Measurements from ENCODE around the gene RAB30.
"Not testable (repeated sequence)": the region's sequence is repeated elsewhere in the genome, so short reads cannot be mapped to it uniquely, and the experiment has no call there.

Gene RAB30

GRCh38 chr11:82978422-82979099, 93.1 kb downstream of the RAB30 start:
- no peak for DNase-seq

GRCh38 chr11:82976786-82977185, 94.9 kb downstream of the RAB30 start:
- DNase-seq: no peak

GRCh38 chr11:82975882-82976281, 95.8 kb downstream of the RAB30 start:
- no peak for DNase-seq

DNA sequence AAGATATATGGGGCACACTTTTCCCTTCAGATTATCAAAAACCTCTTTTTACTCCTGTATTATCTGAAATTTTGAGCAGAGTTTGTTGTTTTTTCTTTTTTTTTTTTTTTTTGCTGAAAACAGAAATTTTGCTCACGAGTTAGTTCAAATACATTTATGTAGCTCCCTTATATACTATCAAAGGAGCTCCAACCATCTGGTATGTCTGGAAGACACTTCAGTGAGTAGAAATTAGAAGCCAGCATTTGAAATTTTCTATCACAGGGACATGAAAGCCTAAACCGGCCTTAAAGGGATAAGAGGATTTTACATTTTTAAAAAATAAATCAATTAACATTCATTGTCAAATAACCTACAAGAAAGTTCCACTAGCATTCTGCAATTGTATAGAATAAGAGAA, 96.8 kb downstream of the RAB30 start:
- no peak for DNase-seq

GRCh38 chr11:82974135-82974534, 97.6 kb downstream of the RAB30 start:
- no peak for DNase-seq

GRCh38 chr11:82972103-82972502, 99.6 kb downstream of the RAB30 start:
- DNase-seq: no peak

- not testable (repeated sequence) for DNase-seq
These were observed 100.2 kb downstream of the RAB30 start for GRCh38 chr11:82971519-82971946.

GRCh38 chr11:82970507-82971083, 101.1 kb downstream of the RAB30 start:
- DNase-seq: not testable (repeated sequence)

DNA sequence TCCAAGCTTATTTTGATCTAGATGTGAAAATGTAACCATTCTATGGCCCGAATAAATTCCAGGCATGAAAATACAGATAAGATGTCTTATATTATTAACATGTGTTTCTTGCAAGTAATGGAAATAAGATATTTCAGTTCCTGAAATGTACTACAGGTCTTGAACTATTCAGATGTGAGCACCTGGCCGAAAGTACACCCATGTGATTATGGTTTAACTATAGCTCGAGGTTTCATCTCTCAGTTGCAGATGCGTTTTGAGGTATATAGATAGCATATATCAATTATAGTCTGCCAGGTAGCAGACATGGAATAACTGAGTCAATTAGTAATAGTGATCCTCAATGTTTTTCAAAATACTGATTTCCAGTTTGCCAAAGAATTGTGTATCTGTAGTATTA, 101.9 kb downstream of the RAB30 start:
- DNase-seq: no peak

GRCh38 chr11:82967381-82967780, 104.3 kb downstream of the RAB30 start:
- DNase-seq: no peak

DNA sequence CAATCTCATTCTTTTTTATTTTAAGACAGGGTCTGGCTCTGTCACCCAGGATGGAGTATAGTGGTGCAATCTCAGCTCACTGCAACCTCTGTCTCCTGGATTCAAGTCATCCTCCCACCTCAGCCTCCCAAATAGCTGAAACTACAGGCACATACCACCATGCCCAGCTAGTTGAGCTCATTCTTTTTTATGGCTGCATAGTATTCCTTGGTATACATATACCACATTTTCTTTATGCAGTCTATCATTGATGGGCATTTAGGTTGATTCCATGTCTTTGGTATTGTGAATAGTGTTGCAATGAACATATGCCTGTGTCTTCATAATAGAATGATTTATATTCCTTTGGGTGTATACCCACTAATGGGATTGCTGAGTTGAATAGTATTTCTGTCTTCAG, 109.7 kb downstream of the RAB30 start:
- DNase-seq: not testable (repeated sequence)

DNA sequence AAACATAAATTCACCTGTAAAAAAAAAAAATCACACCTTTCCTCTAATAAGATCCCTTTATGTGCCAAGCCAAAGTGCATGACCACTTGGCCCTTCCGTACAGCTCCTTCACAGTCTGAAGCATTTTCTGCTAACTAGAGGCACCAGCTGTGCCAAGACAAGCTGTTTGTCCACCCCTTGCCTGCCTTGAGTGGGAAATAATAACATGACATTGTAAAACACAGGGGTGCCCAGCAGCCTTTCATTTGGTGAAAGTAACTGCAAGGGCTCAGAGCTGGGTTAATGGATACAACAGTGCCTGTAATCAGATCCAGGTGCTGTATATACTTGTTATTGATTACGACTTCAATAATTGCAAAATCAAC, 110.9 kb downstream of the RAB30 start:
- no peak for DNase-seq

GRCh38 chr11:82959987-82960778, 111.5 kb downstream of the RAB30 start:
- DNase-seq: no peak

DNA sequence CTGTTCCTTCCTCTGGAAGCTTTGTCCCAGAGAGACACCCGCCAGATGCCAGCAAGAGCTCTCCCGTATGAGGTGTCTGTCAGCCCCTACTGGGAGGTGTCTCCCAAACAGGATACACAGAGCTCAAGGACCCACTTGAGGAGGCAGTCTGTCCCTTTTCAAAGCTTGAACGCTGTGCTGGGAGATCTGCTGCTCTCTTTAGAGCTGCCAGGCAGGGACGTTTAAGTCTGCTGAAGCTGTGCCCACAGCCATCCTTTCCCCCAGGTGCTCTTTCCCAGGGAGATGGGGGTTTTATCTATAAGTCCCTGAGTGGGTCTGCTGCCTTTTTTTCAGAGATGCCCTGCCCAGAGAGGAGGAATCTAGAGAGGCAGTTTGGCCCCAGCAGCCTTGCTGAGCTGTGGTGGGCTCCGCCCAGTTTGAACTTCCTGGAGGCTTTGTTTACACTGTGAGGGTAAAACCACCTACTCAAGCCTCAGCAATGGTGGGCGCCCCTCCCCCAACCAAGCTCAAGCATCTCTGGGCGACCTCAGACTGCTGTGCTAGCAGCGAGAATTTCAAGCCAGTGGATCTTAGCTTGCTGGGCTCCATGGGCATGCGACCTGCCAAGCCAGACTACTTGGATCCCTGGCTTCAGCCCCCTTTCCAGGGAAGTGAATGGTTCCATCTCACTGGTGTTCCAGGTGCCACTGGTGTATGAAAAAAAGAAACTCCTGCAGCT, 115.8 kb downstream of the RAB30 start:
- not testable (repeated sequence) for DNase-seq

GRCh38 chr11:82950502-82950901, 121.2 kb downstream of the RAB30 start:
- DNase-seq: not testable (repeated sequence)

GRCh38 chr11:82949352-82949751, 122.3 kb downstream of the RAB30 start:
- DNase-seq: no peak

DNA sequence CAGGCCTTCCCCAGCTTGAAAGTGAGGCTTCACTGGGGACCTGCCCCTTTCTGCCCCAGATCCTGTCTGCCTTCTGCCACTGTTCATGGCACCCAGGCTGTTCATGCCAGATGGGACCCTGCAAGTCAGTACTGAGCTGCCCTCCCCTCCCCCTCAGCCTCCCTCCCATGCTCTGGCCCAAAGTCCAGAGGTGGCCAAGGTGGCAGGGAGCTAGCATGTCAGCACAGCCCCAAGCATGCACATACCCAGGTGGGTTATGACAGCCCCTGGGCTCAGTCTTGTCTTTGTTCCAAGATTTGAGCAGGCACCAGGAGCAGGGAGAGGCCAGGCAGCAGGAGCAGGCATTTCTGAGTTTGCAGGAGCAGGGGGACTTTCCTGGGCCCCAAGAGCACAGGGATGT, 126.0 kb downstream of the RAB30 start:
- no peak for DNase-seq

GRCh38 chr11:82945041-82945440, 126.7 kb downstream of the RAB30 start:
- not testable (repeated sequence) for DNase-seq

- DNase-seq: no peak
These were observed 127.5 kb downstream of the RAB30 start for GRCh38 chr11:82944198-82944597.

- DNase-seq: not testable (repeated sequence)
These were observed 128.3 kb downstream of the RAB30 start for GRCh38 chr11:82943430-82943829.

DNA sequence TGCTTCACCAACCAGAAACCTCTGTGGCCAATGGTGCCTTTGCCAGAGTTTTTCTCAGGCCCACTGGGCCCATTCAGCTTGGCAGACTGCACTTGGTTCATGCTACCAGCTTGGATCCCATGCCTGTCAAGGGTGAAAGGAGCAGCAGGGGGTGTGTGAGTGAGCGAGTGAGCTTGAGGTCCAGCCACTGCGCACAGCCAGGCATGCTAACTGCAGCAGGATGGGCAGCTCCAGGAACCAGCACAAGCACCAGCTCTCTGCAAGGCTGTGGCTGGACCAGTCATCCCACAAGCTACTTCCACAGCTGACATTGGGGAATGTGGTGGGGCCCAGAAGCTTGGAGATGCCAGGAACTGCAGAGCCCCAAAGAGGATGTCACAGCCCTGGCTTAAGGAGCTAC, 129.3 kb downstream of the RAB30 start:
- DNase-seq: no peak

GRCh38 chr11:82939456-82939855, 132.2 kb downstream of the RAB30 start:
- no peak for DNase-seq

GRCh38 chr11:82937554-82937953, 134.1 kb downstream of the RAB30 start:
- no peak for DNase-seq

Data from NCI-H2029 treated with DMSO at 0.1 percent for 48 hours (cell line).